Caco-2 (cell line): ENCODE measurements around the gene VSIR. TPM values are rescaled to one million over a fixed set of nuclear protein-coding genes. Genes with fewer than 3 reads are reported as not detected.

Experiments
- BruUV-seq: library from RNA; stranded (reverse); fragments of 400-500 nt; replicated peaks from 2 replicates; lab custom pipeline; 2021; lab: Mats Ljungman, UMichigan
- CTCF ChIA-PET: fragments of 300-600 bp; sonication (Branson Sonifier 250); formaldehyde crosslinking; loops from one replicate; lab custom pipeline; 2022; ENCODE audit warnings: antibody characterized with exemption; lab: Charles Lee
- POLR2A ChIA-PET: fragments of 300-600 bp; sonication (Branson Sonifier 250); formaldehyde crosslinking; loops from one replicate; lab custom pipeline; 2022; ENCODE audit warnings: antibody characterized with exemption; lab: Charles Lee
- DNase-seq, 2 experiments: peaks; one replicate each; pipeline versions ENCODE4 v3.0.0 to v3.0.0-alpha.2; 2020 to 2022
- H3K27me3 ChIP-seq: replicated peaks from 2 replicates; pipeline ENCODE4 v1.6.0; 2011; ENCODE audit warnings: low read length; ENCODE audit not compliant: control insufficient read depth, insufficient read depth
- H3K36me3 ChIP-seq: 2 replicates; pipeline ENCODE4 v1.5.1; 2011; ENCODE audit warnings: low read length; ENCODE audit not compliant: control insufficient read depth, insufficient read depth
- H3K4me1 ChIP-seq: fragments of 250-450 bp; sonication (Bioruptor Pico); 2 replicates; pipeline ENCODE4 v1.5.1; 2020; ENCODE audit warnings: mild to moderate bottlenecking
- H3K4me3 ChIP-seq: 2 replicates; pipeline ENCODE4 v1.5.1; 2011; ENCODE audit warnings: low read depth, mild to moderate bottlenecking, control low read depth, low read length
- H3K9me3 ChIP-seq: fragments of 250-450 bp; sonication (Bioruptor Pico); 2 replicates; pipeline ENCODE4 v1.5.1; 2020; ENCODE audit warnings: mild to moderate bottlenecking, moderate library complexity
- H3K27ac Mint-ChIP-seq: one replicate; pipeline ENCODE4 v1.8.0; 2022; ENCODE audit warnings: mixed read lengths; ENCODE audit not compliant: unreplicated experiment
- H3K27me3 Mint-ChIP-seq: one replicate; pipeline ENCODE4 v1.8.0; 2022; ENCODE audit warnings: mixed read lengths; ENCODE audit not compliant: insufficient read depth, unreplicated experiment
- H3K36me3 Mint-ChIP-seq: one replicate; pipeline ENCODE4 v1.8.0; 2022; ENCODE audit warnings: mild to moderate bottlenecking, mixed read lengths; ENCODE audit not compliant: insufficient read depth, unreplicated experiment
- H3K4me1 Mint-ChIP-seq: one replicate; pipeline ENCODE4 v1.8.0; 2022; ENCODE audit warnings: low read depth, mixed read lengths; ENCODE audit not compliant: unreplicated experiment
- H3K4me3 Mint-ChIP-seq: one replicate; pipeline ENCODE4 v1.8.0; 2022; ENCODE audit warnings: mild to moderate bottlenecking, moderate library complexity, mixed read lengths; ENCODE audit not compliant: unreplicated experiment
- H3K9me3 Mint-ChIP-seq: one replicate; pipeline ENCODE4 v1.8.0; 2022; ENCODE audit warnings: mixed read lengths; ENCODE audit not compliant: unreplicated experiment
- intact Hi-C: fragments of 100-400 bp; cut with micrococcal nuclease; formaldehyde crosslinking; loops from one replicate; pipeline ENCODE4 v1.10.0; 2022; ENCODE audit not compliant: unreplicated experiment
- total RNA-seq: library from RNA; stranded (reverse); gene quantifications from 2 replicates; pipeline ENCODE4 v1.2.3, GENCODE V29; 2022
- TF ChIP-seq, protein P1 (sequence below), 2 experiments: fragments of 200-600 bp in 1 of 2; IDR thresholded peaks; 1 replicate in 1 of 2; 2 replicates in 1 of 2; pipeline versions ENCODE4 v1.5.1 to v1.8.0; 2011 to 2022; ENCODE audit warnings: antibody characterized with exemption in 1 of 2, control low read depth in 1 of 2, inconsistent platforms in 1 of 2, low read depth in 1 of 2, low read length in 1 of 2, mild to moderate bottlenecking in 1 of 2, moderate library complexity in 1 of 2; ENCODE audit not compliant: insufficient read depth in 1 of 2, severe bottlenecking in 1 of 2, unreplicated experiment in 1 of 2

VSIR gene
- total RNA-seq, 1 experiment from 2014 or later, result 44.0 TPM

DNA sequence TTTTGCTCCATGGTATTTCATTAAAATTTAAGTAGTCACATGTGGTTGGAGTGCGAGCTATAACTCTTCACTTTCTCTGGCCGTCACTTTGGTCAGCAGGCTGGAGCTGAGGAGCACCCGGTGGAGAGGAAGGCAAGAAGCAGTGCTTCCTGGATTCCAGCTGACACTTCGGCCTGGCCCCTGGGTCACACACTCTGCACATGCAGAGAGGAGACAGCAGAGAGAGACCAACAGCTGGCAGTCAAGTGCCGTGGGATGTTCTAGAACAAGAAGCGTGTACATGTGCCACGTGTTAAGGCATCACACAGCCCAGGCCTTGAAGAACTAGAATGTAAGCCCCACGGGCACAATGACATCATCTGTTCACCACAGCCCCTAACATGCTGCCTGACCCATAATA, 47.6 kb upstream of the VSIR start:
- DNase-seq, result no peak
- Histone ChIP-seq H3K27me3 (no peaks in the 10 kb centered on the region), H3K4me1 (no peaks in the 10 kb centered on the region), H3K36me3 (peaks cover 25% of the 10 kb centered on the region), H3K4me3 (no peak overlapping the region), H3K9me3 (no peaks in the 10 kb centered on the region)
- no peaks in the 10 kb centered on the region for H3K9me3 Mint-ChIP-seq
- no peak overlapping the region for H3K4me3 Mint-ChIP-seq
- TF ChIP-seq, protein P1, sequence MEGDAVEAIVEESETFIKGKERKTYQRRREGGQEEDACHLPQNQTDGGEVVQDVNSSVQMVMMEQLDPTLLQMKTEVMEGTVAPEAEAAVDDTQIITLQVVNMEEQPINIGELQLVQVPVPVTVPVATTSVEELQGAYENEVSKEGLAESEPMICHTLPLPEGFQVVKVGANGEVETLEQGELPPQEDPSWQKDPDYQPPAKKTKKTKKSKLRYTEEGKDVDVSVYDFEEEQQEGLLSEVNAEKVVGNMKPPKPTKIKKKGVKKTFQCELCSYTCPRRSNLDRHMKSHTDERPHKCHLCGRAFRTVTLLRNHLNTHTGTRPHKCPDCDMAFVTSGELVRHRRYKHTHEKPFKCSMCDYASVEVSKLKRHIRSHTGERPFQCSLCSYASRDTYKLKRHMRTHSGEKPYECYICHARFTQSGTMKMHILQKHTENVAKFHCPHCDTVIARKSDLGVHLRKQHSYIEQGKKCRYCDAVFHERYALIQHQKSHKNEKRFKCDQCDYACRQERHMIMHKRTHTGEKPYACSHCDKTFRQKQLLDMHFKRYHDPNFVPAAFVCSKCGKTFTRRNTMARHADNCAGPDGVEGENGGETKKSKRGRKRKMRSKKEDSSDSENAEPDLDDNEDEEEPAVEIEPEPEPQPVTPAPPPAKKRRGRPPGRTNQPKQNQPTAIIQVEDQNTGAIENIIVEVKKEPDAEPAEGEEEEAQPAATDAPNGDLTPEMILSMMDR (IDR thresholded peaks at IDR 0.05; ENCODE audit: insufficient read depth in 1 of 2, low read depth in 1 of 2, low read length in 1 of 2, severe bottlenecking in 1 of 2, unreplicated experiment in 1 of 2), result no peak
- no peak overlapping the region for H3K27ac Mint-ChIP-seq
- ChIA-PET POLR2A (no interaction called here), CTCF (no interaction called here)
- intact Hi-C loops, result no loop called here
- peaks cover 100% of the 10 kb centered on the region for H3K36me3 Mint-ChIP-seq
- no TSS peak for BruUV-seq
- H3K27me3 Mint-ChIP-seq, result no peaks in the 10 kb centered on the region
- no peaks in the 10 kb centered on the region for H3K4me1 Mint-ChIP-seq

DNA sequence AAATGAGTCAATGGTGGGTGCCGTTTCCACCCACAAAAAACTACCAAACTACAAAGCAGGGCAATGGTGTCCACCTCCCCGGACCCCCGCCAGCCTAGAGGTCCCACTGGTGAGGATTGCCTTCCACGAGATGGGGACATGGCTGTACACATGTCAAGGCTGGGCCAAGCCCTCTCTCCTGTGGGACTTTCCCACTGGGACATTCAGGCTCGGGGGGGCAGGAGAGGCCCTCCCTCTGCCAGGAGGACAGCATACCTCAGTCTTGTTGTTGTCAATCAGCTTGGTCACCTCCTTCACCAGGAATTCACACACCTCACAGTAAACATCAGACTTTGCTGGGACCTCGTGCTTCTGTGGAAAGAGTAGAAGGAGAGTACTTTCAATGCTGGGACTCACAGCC, 46.7 kb upstream of the VSIR start:
- TF ChIP-seq, protein P1 (IDR thresholded peaks at IDR 0.05; ENCODE audit: insufficient read depth in 1 of 2, low read depth in 1 of 2, low read length in 1 of 2, severe bottlenecking in 1 of 2, unreplicated experiment in 1 of 2), result no peak
- peaks cover 100% of the 10 kb centered on the region for H3K36me3 Mint-ChIP-seq
- no peak for DNase-seq
- intact Hi-C loops, result no loop called here
- Histone ChIP-seq H3K27me3 (no peaks in the 10 kb centered on the region), H3K4me3 (no peak overlapping the region), H3K9me3 (no peaks in the 10 kb centered on the region), H3K36me3 (peaks cover 29% of the 10 kb centered on the region), H3K4me1 (no peaks in the 10 kb centered on the region)
- H3K4me1 Mint-ChIP-seq, result no peaks in the 10 kb centered on the region
- H3K27me3 Mint-ChIP-seq, result no peaks in the 10 kb centered on the region
- H3K27ac Mint-ChIP-seq, result no peak overlapping the region
- no peak overlapping the region for H3K4me3 Mint-ChIP-seq
- BruUV-seq, result no TSS peak
- no peaks in the 10 kb centered on the region for H3K9me3 Mint-ChIP-seq
- ChIA-PET POLR2A (no interaction called here), CTCF (no interaction called here)

DNA sequence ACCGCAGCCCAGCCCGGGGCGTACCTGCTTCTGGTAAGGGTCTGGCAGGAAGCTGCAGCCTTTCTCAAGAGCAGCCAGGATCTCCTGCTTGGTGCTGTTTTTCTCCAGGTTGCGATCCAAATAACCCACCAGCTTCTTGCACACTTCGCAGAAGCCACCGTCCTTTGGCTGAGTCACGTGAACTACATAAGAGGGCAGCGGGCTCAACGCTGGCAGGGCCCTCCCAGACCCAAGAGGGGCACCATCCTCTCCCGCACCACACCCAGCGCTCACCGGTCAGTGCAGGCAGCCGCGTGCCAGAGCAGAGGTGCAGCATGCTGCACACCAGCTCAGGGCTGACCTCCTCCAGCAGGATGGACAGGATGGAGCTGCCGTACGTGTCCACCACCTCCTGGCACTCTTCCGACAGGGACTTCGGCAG, 46.1 kb upstream of the VSIR start:
- H3K9me3 ChIP-seq, result no peaks in the 10 kb centered on the region
- Mint-ChIP-seq H3K4me1 (peaks cover 4% of the 10 kb centered on the region), H3K4me3 (no peak overlapping the region), H3K9me3 (no peaks in the 10 kb centered on the region), H3K27me3 (no peaks in the 10 kb centered on the region), H3K36me3 (peaks cover 100% of the 10 kb centered on the region), H3K27ac (no peak overlapping the region)
- ChIA-PET CTCF (interaction anchor here (1.0 kb wide), 1 partner anchor 77 kb away, joined by 3 read pairs; no protein-coding TSS in a partner anchor), POLR2A (no interaction called here)
- no peak overlapping the region for H3K4me3 ChIP-seq
- TF ChIP-seq, protein P1 (IDR thresholded peaks at IDR 0.05; ENCODE audit: insufficient read depth in 1 of 2, low read depth in 1 of 2, low read length in 1 of 2, severe bottlenecking in 1 of 2, unreplicated experiment in 1 of 2), result no peak
- BruUV-seq, result no TSS peak
- H3K4me1 ChIP-seq, result no peaks in the 10 kb centered on the region
- no peak for DNase-seq
- intact Hi-C loops, result no loop called here
- H3K27me3 ChIP-seq, result no peaks in the 10 kb centered on the region
- peaks cover 30% of the 10 kb centered on the region for H3K36me3 ChIP-seq
